Activated T-cell treated with anti-CD3 and anti-CD28 coated beads, Interleukin-2, amount 50 U/mL, for 24 hours (primary cell): Measurements from ENCODE around the gene LPIN1.
A peak's percentile ranks its signal among the peaks of the same experiment; 100 is the strongest.
"Not testable (repeated sequence)": the region's sequence is repeated elsewhere in the genome, so short reads cannot be mapped to it uniquely, and the experiment has no call there.

Source experiments
- DNase-seq: peaks from one replicate; pipeline ENCODE4 v3.0.0-alpha.2; 2020
- H3K27ac Mint-ChIP-seq: 2 replicates; pipeline ENCODE4 v1.8.0; 2020; ENCODE audit warnings: mild to moderate bottlenecking, mixed read lengths
- H3K27me3 Mint-ChIP-seq: 2 replicates; pipeline ENCODE4 v1.8.0; 2020; ENCODE audit warnings: mixed read lengths
- H3K36me3 Mint-ChIP-seq: 2 replicates; pipeline ENCODE4 v1.8.0; 2020; ENCODE audit warnings: low read depth, mixed read lengths
- H3K4me1 Mint-ChIP-seq: 2 replicates; pipeline ENCODE4 v1.8.0; 2020; ENCODE audit warnings: low read depth, mixed read lengths
- H3K4me3 Mint-ChIP-seq: 2 replicates; pipeline ENCODE4 v1.8.0; 2020; ENCODE audit warnings: mild to moderate bottlenecking, moderate library complexity, mixed read lengths
- H3K9me3 Mint-ChIP-seq: 2 replicates; pipeline ENCODE4 v1.8.0; 2020; ENCODE audit warnings: mixed read lengths

LPIN1 gene

DNA sequence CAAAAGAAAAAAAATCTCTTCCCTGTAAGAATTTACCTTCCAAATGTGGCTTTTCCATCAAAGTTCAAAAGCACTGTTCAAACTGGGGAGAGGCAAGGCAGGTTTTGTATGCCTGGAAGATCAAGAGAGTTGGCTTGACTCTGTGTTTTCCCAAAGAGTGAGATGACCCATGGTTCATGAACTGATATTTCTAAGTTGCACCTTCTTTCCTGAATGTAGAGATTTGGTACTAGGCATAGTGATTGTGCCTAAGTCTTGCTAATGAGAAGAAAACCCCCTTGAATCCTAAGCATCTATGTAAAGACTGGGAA is 23.4 kb upstream of the LPIN1 start:
- Mint-ChIP-seq H3K36me3 (no peaks in the 10 kb centered on the region), H3K9me3 (no peaks in the 10 kb centered on the region), H3K27ac (no peak overlapping the region), H3K4me1 (peaks cover 9% of the 10 kb centered on the region), H3K4me3 (no peak overlapping the region), H3K27me3 (peaks cover 17% of the 10 kb centered on the region)
- no peak for DNase-seq

DNA sequence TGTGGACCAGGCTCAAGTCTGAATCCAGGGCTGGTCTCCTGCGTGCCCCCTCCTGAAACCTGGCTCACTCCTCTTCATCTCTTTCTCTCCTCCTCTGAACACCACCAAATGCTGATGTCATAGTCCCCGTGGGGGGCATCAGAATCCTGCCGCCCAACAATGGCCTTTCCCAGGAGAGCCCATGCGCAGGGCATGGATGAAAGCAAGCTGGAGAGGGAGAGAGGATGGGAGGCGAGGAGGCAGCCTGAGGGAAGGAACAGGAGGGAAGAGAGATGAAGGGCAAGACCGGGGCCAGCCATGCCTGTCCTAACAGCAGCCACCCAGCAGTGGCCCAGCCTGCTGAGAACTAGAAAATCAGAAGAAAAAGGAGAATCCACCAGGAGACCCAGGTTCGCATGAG is 22.3 kb upstream of the LPIN1 start:
- H3K4me3 Mint-ChIP-seq, result no peak overlapping the region
- no peaks in the 10 kb centered on the region for H3K36me3 Mint-ChIP-seq
- DNase-seq, result no peak
- H3K9me3 Mint-ChIP-seq, result no peaks in the 10 kb centered on the region
- no peak overlapping the region for H3K27ac Mint-ChIP-seq
- peaks cover 13% of the 10 kb centered on the region for H3K27me3 Mint-ChIP-seq
- peaks cover 7% of the 10 kb centered on the region for H3K4me1 Mint-ChIP-seq

DNA sequence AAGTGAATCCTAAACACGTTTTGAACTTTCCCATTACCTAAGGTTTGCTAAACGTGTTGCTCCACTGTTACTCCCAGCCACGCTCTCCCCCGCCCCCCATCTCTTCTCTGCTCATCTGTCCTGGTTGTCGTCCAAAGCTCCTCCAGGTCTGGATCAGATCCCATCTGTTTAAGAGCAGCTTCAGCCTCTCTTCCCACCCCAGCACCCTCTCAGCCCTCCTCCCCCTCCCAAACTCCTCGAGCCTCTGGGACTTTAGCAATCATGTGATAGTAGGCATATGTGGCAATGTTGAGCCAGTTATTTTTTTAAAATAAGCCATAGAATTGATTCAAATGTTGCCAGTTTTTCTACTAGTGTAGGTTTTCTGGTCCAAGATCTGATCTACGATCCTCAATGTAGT is 20.0 kb upstream of the LPIN1 start:
- peaks cover 4% of the 10 kb centered on the region for H3K27me3 Mint-ChIP-seq
- H3K9me3 Mint-ChIP-seq, result no peaks in the 10 kb centered on the region
- H3K4me3 Mint-ChIP-seq, result no peak overlapping the region
- no peak overlapping the region for H3K27ac Mint-ChIP-seq
- no peak for DNase-seq
- peaks cover 2% of the 10 kb centered on the region for H3K4me1 Mint-ChIP-seq
- no peaks in the 10 kb centered on the region for H3K36me3 Mint-ChIP-seq

DNA sequence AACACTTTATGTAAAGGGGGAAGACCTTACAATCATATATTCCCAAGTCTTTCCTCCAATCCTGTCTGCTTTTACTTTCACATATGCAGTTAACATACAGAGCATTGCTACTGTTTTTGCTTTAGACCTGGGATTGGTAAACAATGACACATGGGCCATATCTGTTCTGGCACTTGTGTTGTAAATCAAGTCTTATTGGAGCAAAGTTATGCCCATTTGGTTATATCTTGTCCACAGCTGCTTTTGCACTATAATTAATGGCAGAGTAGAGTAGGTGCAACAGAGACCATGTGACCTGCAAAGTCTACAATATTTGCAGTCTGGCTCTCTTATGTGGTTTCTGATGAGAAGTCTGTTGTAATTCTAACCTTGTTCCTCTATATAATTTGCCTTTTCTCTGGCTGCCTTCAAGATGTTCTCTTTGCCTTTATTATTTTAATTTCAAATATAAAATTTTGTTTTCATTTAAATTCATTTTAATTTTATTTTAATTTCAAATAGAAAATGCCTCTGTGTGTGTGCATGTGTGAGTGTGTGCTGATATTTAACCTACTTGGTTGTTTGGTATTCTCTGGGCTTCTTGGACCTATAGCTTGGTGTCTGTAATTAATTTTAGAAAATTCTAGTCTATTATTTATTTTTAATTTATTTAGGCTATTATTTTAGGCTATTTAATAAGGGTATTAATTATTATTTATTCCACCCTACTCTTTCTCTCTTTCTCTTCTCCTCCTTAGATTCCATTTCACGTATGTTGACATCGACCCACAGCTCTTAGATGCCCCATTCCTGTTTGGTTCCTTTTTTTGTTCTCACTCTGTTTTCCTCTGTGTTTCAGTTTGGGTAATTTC is 16.8 kb upstream of the LPIN1 start:
- H3K27me3 Mint-ChIP-seq, result peaks cover 12% of the 10 kb centered on the region
- H3K4me3 Mint-ChIP-seq, result no peak overlapping the region
- H3K4me1 Mint-ChIP-seq, result peaks cover 2% of the 10 kb centered on the region
- H3K9me3 Mint-ChIP-seq, result no peaks in the 10 kb centered on the region
- H3K27ac Mint-ChIP-seq, result no peak overlapping the region
- H3K36me3 Mint-ChIP-seq, result no peaks in the 10 kb centered on the region
- no peak for DNase-seq

DNA sequence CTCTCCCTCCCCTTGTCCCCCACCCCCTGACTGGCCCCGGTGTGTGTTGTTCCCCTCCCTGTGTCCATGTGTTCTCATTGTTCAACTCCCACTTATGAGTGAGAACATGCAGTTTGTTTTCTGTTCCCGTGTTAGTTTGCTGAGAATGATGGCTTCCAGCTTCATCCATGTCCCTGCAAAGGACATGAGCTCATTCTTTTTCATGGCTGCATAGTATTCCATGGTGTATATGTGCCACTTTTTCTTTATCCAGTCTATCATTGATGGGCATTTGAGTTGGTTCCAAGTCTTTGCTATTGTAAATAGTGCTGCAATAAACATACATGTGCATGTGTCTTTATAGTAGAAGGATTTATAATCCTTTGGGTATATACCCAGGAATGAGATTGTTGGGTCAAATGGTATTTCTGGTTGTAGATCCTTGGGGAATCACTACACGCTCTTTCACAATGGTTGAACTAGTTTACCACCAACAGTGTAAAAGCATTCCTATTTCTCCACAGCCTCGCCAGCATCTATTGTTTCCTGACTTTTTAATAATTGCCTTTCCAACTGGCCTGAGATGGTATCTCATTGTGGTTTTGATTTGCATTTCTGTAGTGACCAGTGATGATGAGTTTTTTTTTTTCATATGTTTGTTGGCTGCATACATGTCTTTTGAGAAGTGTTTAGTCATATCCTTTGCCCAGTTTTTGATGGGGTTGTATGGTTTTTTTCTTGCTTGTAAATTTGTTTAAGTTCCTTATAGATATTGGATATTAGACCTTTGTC is 15.0 kb upstream of the LPIN1 start:
- H3K9me3 Mint-ChIP-seq, H3K36me3 Mint-ChIP-seq: not testable (repeated sequence)
- H3K27me3 Mint-ChIP-seq, result peaks cover 12% of the 10 kb centered on the region

DNA sequence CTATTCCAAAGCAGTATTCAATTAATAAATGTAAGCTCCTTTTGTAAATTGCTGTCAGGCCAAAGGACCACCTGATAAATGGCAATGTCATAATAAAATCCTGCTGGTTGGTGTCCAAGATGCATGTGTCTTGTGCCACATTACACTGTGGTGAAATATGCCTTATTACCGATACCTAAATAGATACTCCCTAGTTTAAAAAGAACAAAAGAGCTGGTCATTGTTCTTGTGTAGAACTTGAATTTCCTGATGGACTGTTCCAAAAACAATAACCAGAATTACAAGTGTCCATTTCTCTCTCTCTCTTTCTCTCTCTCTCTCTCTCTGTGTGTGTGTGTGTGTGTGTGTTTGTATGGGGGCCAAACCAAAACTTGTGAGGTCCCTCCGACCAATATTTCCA is 13.8 kb upstream of the LPIN1 start:
- H3K9me3 Mint-ChIP-seq, result no peaks in the 10 kb centered on the region
- peaks cover 2% of the 10 kb centered on the region for H3K4me1 Mint-ChIP-seq
- H3K27me3 Mint-ChIP-seq, result peaks cover 12% of the 10 kb centered on the region
- no peak for DNase-seq
- no peak overlapping the region for H3K27ac Mint-ChIP-seq
- no peak overlapping the region for H3K4me3 Mint-ChIP-seq
- H3K36me3 Mint-ChIP-seq, result no peaks in the 10 kb centered on the region

More for the DNA sequence above, 15.0 kb upstream of the LPIN1 start:
- not testable (repeated sequence) for H3K4me3 Mint-ChIP-seq, DNase-seq, H3K27ac Mint-ChIP-seq, H3K4me1 Mint-ChIP-seq

DNA sequence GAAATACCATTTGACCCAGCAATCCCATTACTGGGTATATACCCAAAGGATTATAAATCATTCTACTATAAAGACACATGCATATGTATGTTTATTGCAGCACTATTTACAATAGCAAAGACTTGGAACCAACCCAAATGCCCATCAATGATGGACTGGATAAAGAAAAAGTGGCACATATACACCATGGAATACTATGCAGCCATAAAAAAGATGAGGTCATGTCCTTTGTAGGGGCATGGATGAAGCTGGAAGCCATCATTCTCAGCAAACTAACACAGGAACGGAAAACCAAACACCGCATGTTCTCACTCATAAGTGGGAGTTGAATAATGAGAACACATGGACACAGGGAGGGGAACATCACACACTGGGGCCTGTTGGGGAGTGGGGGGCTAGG is 8.6 kb upstream of the LPIN1 start:
- not testable (repeated sequence) for H3K27me3 Mint-ChIP-seq, H3K4me3 Mint-ChIP-seq, H3K9me3 Mint-ChIP-seq, H3K27ac Mint-ChIP-seq, H3K36me3 Mint-ChIP-seq, DNase-seq
- H3K4me1 Mint-ChIP-seq, result peaks cover 12% of the 10 kb centered on the region

DNA sequence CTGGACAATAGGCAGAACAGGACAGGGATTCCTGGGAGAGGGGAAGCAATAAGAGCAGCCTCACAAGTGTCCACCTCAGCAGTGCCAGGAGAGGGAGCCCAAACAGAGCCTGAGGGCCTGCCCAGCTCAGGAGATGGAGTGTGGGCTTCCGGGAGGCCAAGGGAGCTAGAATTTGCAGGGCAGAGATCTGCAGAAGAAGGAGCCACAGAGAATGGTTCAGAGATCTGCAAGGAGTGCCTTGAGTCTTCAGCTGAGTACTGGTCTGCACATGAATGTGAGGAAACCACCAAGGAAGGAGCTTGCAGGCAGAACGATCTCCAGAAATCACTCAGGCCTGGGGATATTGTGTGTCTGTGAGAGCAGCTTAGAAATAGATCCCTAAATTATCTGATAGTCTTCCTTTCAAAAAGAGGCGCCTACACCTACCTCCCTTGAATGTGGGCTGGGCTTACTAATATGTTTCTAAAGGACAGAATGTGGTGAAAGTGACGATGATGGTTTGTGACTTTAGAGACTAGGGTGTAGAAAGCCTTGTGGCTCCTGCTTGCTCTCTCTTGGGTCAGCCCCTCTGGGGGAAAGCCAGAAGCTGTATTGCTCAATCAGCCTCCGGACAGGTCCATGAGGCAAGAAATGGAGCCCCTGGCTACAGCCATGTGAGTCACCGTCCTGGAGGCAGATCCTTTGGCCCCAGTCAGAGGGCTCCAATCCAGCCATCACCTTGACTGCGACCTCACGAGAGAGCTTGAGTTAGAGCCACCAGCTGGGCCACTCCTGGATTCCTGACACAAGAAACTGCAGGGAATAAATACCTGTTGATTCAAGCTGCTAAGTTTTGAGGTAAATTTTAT is 7.6 kb upstream of the LPIN1 start:
- peaks cover 19% of the 10 kb centered on the region for H3K4me1 Mint-ChIP-seq
- no peak overlapping the region for H3K27ac Mint-ChIP-seq
- no peak overlapping the region for H3K4me3 Mint-ChIP-seq
- H3K36me3 Mint-ChIP-seq, result no peaks in the 10 kb centered on the region
- DNase-seq, result peak; percentile 45
- no peaks in the 10 kb centered on the region for H3K9me3 Mint-ChIP-seq
- H3K27me3 Mint-ChIP-seq, result peaks cover 5% of the 10 kb centered on the region

DNA sequence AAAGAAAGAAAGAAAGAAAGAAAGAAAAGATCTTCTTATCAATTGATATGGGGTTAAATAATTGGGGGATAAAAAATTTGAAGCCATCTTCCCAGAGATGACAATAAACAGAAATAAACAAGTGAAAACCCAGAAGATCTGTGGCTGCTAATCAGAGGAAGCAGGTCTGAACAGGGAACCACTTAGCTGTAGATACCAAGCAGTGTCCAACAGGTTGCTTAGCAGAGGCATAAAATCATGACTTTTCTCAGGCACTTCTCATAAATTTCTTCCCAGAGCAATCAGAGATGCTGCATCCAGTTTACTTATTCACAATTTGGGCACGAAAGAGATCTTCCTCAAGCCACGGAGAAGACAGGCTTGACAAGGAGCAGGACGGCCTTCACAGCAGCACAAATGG is 5.7 kb upstream of the LPIN1 start:
- Mint-ChIP-seq H3K27ac (peak overlapping the region; percentile 38), H3K4me3 (no peak overlapping the region), H3K27me3 (no peaks in the 10 kb centered on the region), H3K4me1 (peaks cover 38% of the 10 kb centered on the region), H3K9me3 (no peaks in the 10 kb centered on the region), H3K36me3 (no peaks in the 10 kb centered on the region)
- DNase-seq, result no peak

DNA sequence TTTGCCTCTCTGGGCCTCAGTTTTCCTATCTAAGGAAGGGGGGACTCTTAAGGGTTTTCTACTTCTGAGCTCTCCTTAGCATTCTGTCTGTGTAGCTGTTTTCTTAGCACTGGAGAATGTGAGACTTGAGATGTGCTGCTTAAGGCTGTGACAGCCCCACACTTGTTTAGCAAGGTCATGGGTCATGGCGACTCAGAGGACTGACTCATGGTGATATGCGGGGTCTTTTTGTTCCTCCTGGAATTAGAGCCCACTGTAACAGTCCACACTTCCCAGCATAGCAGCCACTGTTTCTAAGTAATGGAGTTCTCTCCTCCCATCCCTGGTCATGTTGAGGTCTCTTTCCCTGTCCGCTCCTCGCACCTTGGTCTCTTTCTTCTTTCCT is 4.1 kb upstream of the LPIN1 start:
- peak overlapping the region; percentile 93 for H3K27ac Mint-ChIP-seq
- H3K9me3 Mint-ChIP-seq, result no peaks in the 10 kb centered on the region
- peaks cover 46% of the 10 kb centered on the region for H3K4me1 Mint-ChIP-seq
- no peak for DNase-seq
- H3K27me3 Mint-ChIP-seq, result no peaks in the 10 kb centered on the region
- no peak overlapping the region for H3K4me3 Mint-ChIP-seq
- H3K36me3 Mint-ChIP-seq, result peaks cover 4% of the 10 kb centered on the region

DNA sequence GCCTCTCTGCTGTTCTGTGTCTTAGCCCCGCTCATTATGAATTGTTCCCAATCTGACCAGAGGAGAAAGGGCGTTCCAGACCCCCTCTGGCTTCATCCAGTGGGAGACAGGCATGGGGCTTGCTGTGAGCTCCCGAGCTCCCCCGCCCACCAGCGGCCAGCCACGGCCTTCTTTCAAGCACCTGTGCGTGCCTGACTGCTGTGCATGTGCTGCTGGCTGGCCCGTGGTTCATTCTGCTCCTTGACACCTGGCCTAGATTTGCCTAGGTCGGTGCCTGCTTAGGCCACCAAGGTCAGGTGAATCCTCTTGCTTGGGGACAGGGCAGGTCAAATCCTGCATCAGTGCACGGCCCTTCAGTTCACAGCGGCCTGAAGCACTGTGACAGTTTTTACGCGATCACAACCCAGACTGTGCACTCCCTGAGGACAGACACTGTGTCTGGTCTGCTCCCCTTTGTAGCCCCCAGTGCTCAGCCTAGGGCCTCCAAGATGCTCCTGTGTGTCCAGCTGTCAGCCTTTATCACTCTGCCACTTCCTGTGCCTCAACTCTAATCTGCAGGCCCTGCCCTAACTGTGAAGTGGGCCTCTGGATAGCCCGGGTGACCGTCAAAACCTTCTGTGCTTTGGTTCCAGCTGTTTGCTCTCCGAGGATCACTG is 3.6 kb upstream of the LPIN1 start:
- no peak for DNase-seq
- H3K4me3 Mint-ChIP-seq, result no peak overlapping the region
- peaks cover 52% of the 10 kb centered on the region for H3K4me1 Mint-ChIP-seq
- H3K27me3 Mint-ChIP-seq, result no peaks in the 10 kb centered on the region
- H3K27ac Mint-ChIP-seq, result peak overlapping the region; percentile 93
- no peaks in the 10 kb centered on the region for H3K9me3 Mint-ChIP-seq
- peaks cover 9% of the 10 kb centered on the region for H3K36me3 Mint-ChIP-seq

DNA sequence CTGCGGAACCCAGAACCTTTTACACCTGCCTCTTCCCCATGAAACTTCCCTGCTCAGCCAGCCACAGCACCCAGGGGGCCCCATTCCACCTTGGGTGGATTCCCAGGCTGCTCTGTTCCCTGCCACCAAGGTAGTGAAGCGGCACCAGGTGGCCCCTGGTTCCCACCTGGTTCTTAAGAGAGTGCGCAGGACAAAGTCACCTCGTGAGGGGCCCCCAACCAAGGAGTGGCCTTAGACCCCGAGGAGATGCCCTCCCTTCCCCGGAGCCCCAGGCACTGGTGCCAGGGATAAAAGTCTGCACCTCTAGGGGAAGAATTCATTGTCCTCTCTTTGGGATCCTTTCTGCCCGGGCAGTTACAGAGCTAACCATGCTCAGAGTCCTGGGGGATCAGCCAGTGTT is 3.1 kb upstream of the LPIN1 start:
- Mint-ChIP-seq H3K27ac (peak overlapping the region; percentile 93), H3K4me3 (no peak overlapping the region), H3K9me3 (no peaks in the 10 kb centered on the region), H3K36me3 (peaks cover 9% of the 10 kb centered on the region), H3K27me3 (no peaks in the 10 kb centered on the region), H3K4me1 (peaks cover 57% of the 10 kb centered on the region)
- DNase-seq, result no peak

DNA sequence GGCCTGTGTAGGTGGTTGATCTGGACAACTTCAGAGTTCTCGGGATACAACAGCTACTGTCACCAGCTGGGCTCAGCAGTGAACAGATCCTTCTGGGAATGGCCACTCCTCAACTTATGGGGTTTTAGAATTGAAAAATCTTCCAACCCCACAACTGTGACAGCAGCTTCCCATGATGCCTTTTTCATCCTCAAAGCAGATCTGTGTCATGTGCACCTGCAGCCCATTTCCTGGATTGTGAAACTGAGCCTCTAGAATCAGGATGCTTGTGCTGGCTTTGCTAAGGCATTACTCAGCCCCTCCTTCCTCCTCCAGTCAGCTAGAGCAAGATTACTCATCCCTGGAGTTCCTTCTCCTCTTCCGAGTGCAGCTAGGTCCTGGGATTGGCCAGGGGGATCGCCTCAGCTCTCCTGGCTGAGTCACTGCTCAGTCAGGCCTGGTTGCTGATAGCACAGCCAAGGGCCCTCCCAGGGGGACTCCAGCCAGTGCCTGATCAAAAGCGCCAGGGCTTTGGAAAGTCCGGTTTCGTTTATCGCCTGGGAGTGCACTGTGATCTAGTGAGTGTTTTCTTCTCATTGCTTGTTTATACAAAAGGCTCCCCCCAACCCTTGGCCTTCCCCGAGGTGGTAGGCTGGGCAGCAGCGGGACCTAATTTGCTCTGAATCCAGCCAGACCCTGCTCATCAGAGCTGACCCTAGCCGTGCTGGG is 2.4 kb upstream of the LPIN1 start:
- H3K4me3 Mint-ChIP-seq, result peak overlapping the region; percentile 53
- H3K27me3 Mint-ChIP-seq, result no peaks in the 10 kb centered on the region
- DNase-seq, result peak; percentile 80
- H3K27ac Mint-ChIP-seq, result peak overlapping the region; percentile 93
- H3K4me1 Mint-ChIP-seq, result peaks cover 58% of the 10 kb centered on the region
- H3K36me3 Mint-ChIP-seq, result peaks cover 12% of the 10 kb centered on the region
- no peaks in the 10 kb centered on the region for H3K9me3 Mint-ChIP-seq
